Measurements from ENCODE around the gene ACAD10. TPM values are rescaled to one million over a fixed set of nuclear protein-coding genes. Genes with fewer than 3 reads are reported as not detected.

The ACAD10 gene
- total RNA-seq, 1 donor from 2014 or later, result 49.9 TPM

GRCh38 chr12:111773801-111774551, 88.1 kb downstream of the ACAD10 start:
- H3K4me1 Mint-ChIP-seq (ENCODE audit: unreplicated experiment), result peaks cover 28% of the 10 kb centered on the region
- H3K9me3 Mint-ChIP-seq, result no peaks in the 10 kb centered on the region
- no peaks in the 10 kb centered on the region for H3K27me3 Mint-ChIP-seq
- peak overlapping the region; percentile 31 for H3K4me3 Mint-ChIP-seq
- no peak for DNase-seq (ENCODE audit: extremely low spot score, unreplicated experiment)
- no peaks in the 10 kb centered on the region for H3K36me3 Mint-ChIP-seq
- H3K27ac Mint-ChIP-seq, result peak overlapping the region; percentile 81
- TF ChIP-seq, protein P1, sequence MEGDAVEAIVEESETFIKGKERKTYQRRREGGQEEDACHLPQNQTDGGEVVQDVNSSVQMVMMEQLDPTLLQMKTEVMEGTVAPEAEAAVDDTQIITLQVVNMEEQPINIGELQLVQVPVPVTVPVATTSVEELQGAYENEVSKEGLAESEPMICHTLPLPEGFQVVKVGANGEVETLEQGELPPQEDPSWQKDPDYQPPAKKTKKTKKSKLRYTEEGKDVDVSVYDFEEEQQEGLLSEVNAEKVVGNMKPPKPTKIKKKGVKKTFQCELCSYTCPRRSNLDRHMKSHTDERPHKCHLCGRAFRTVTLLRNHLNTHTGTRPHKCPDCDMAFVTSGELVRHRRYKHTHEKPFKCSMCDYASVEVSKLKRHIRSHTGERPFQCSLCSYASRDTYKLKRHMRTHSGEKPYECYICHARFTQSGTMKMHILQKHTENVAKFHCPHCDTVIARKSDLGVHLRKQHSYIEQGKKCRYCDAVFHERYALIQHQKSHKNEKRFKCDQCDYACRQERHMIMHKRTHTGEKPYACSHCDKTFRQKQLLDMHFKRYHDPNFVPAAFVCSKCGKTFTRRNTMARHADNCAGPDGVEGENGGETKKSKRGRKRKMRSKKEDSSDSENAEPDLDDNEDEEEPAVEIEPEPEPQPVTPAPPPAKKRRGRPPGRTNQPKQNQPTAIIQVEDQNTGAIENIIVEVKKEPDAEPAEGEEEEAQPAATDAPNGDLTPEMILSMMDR (conservative IDR thresholded peaks at IDR 0.05), result no peak

DNA sequence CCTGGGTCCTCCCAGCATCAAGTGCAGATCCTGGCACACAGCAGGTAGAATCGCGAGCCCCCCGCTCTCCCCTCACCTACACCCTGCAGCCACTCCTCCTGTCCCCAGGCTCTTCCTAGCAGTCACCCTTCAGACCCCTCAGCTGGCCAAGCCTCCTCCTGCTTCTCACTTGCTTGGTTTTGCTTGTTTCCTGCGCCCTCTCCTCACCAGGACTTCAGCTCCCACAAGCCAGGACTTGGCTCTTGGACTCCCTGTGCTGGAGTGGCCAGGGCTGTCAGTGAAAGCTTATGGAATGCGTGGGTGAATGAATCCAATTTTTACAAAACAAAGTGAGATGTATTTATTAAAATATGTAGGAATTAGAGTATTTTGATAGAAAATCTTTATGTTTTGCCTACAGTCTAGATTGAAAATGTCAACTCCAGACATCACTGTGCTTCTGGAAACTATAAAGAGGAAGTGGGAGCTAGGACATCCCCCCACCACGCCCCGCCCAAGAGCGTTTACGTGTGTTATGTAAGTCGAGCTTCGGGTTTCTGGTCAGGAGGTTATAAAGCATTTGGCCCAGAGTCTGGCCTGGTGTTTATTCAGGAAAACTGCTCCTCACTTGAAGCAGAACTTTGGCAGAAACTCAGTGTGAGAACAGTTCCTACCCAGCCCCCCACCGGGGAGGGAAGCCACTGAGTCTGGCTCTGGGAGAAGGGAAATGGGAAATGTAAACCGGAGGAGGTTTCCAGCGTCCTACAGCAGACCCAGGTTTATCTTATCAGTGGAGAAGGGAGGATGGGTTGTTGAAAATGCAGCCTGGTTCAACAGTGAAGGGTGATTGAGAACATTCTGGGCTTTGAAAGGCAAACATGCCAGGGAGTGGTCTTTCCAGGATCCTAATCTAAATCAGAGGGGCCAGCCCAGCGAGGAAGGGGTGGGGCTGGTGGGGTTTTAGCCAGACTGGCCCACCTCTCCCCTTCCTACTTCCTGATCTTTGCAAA, 89.6 kb downstream of the ACAD10 start:
- H3K4me1 Mint-ChIP-seq (ENCODE audit: unreplicated experiment), result peaks cover 28% of the 10 kb centered on the region
- DNase-seq (ENCODE audit: extremely low spot score, unreplicated experiment), result no peak
- H3K36me3 Mint-ChIP-seq, result peaks cover 3% of the 10 kb centered on the region
- H3K27me3 Mint-ChIP-seq, result no peaks in the 10 kb centered on the region
- peak overlapping the region; percentile 62 for H3K4me3 Mint-ChIP-seq
- TF ChIP-seq, protein P1 (conservative IDR thresholded peaks at IDR 0.05), result no peak
- H3K27ac Mint-ChIP-seq, result peak overlapping the region; percentile 80
- H3K9me3 Mint-ChIP-seq, result peaks cover 3% of the 10 kb centered on the region

DNA sequence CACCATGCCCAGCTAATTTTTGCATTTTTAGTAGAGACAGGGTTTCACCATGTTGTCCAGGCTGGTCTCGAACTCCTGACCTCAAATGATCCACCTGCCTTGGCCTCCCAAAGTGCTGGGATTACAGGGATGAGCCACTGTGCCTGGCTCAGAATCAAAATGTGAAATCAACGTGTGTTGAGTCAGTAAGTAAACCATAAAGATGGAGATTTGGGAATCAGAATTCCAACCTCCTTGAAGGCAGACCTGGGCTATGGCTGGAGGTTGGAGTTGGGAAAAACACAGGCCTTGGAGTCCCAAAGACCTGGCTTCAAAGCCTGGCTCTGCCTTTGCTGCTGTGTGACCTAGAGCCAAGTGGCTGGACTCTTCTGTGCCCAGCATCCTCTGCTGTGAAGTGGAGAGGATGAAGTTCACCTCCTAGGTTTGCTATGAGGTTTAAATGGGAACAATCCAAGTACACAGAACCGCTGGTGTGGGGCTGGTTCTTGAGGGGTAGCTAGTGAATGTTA, 91.0 kb downstream of the ACAD10 start:
- Mint-ChIP-seq H3K27ac (no peak overlapping the region), H3K4me1 (ENCODE audit: unreplicated experiment) (peaks cover 28% of the 10 kb centered on the region), H3K27me3 (no peaks in the 10 kb centered on the region), H3K4me3 (no peak overlapping the region), H3K36me3 (peaks cover 7% of the 10 kb centered on the region), H3K9me3 (peaks cover 6% of the 10 kb centered on the region)
- no peak for DNase-seq (ENCODE audit: extremely low spot score, unreplicated experiment)
- TF ChIP-seq, protein P1 (conservative IDR thresholded peaks at IDR 0.05), result no peak

GRCh38 chr12:111777345-111778045, 91.6 kb downstream of the ACAD10 start:
- Mint-ChIP-seq H3K4me3 (no peak overlapping the region), H3K36me3 (peaks cover 9% of the 10 kb centered on the region), H3K4me1 (ENCODE audit: unreplicated experiment) (peaks cover 28% of the 10 kb centered on the region), H3K9me3 (peaks cover 6% of the 10 kb centered on the region), H3K27ac (peak overlapping the region; percentile 16), H3K27me3 (no peaks in the 10 kb centered on the region)
- TF ChIP-seq, protein P1 (conservative IDR thresholded peaks at IDR 0.05), result no peak
- no peak for DNase-seq (ENCODE audit: extremely low spot score, unreplicated experiment)

- H3K9me3 Mint-ChIP-seq, result peaks cover 6% of the 10 kb centered on the region
- peaks cover 12% of the 10 kb centered on the region for H3K4me1 Mint-ChIP-seq (ENCODE audit: unreplicated experiment)
- peaks cover 12% of the 10 kb centered on the region for H3K36me3 Mint-ChIP-seq
- DNase-seq (ENCODE audit: extremely low spot score, unreplicated experiment), result no peak
- H3K4me3 Mint-ChIP-seq, result no peak overlapping the region
- TF ChIP-seq, protein P1 (conservative IDR thresholded peaks at IDR 0.05), result no peak
- H3K27me3 Mint-ChIP-seq, result no peaks in the 10 kb centered on the region
- peak overlapping the region; percentile 30 for H3K27ac Mint-ChIP-seq
These were observed 94.3 kb downstream of the ACAD10 start for GRCh38 chr12:111780166-111780565.
